T-helper 1 cell treated with Interleukin-12 subunit alpha and Interleukin-12 subunit beta and Interleukin-4 antibody, amounts not matched to agents 30 μg/mL and 1 μg/mL, for 36 hours (primary cell): Measurements from ENCODE around the gene ZNF433.
"Not testable (repeated sequence)": the region's sequence is repeated elsewhere in the genome, so short reads cannot be mapped to it uniquely, and the experiment has no call there.

Experiments
- H3K27ac Mint-ChIP-seq: one replicate; pipeline ENCODE4 v1.8.0; 2021; ENCODE audit warnings: mild to moderate bottlenecking, mixed read lengths
- H3K27me3 Mint-ChIP-seq: one replicate; pipeline ENCODE4 v1.8.0; 2021; ENCODE audit warnings: low read depth, mixed read lengths
- H3K36me3 Mint-ChIP-seq: one replicate; pipeline ENCODE4 v1.8.0; 2021; ENCODE audit warnings: low read depth, mixed read lengths
- H3K4me1 Mint-ChIP-seq: one replicate; pipeline ENCODE4 v1.8.0; 2021; ENCODE audit warnings: low read depth, mixed read lengths
- H3K4me3 Mint-ChIP-seq: one replicate; pipeline ENCODE4 v1.8.0; 2021; ENCODE audit warnings: mild to moderate bottlenecking, moderate library complexity, mixed read lengths
- H3K9me3 Mint-ChIP-seq: one replicate; pipeline ENCODE4 v1.8.0; 2021; ENCODE audit warnings: mixed read lengths

ZNF433 gene

GRCh38 chr19:12035220-12036172, at the start of gene ZNF433:
Gene ZNF433 (minus strand): TSS chr19:12035679. CDS start chr19:12035539, 140 bp downstream.
- Mint-ChIP-seq H3K4me1 (no peaks in the 10 kb centered on the region), H3K4me3 (peak within 1 kb of the TSS; percentile 63), H3K9me3 (peaks cover 41% of the 10 kb centered on the region), H3K27ac (no peak within 1 kb of the TSS), H3K27me3 (no peaks in the 10 kb centered on the region), H3K36me3 (peaks cover 1% of the 10 kb centered on the region)

- H3K9me3 Mint-ChIP-seq = peaks cover 38% of the 10 kb centered on the region
- not testable (repeated sequence) for H3K4me3 Mint-ChIP-seq, H3K27ac Mint-ChIP-seq, H3K27me3 Mint-ChIP-seq, H3K4me1 Mint-ChIP-seq, H3K36me3 Mint-ChIP-seq
Measured at GRCh38 chr19:12083336-12083735, 47.9 kb upstream of the ZNF433 start.

GRCh38 chr19:12077375-12077774, 41.9 kb upstream of the ZNF433 start:
- Mint-ChIP-seq H3K27me3 (no peaks in the 10 kb centered on the region), H3K9me3 (peaks cover 57% of the 10 kb centered on the region), H3K4me3 (no peak overlapping the region), H3K27ac (no peak overlapping the region), H3K4me1 (no peaks in the 10 kb centered on the region), H3K36me3 (peaks cover 22% of the 10 kb centered on the region)

- Mint-ChIP-seq H3K9me3 (peaks cover 54% of the 10 kb centered on the region), H3K36me3 (peaks cover 22% of the 10 kb centered on the region)
- not testable (repeated sequence) for H3K4me1 Mint-ChIP-seq, H3K27me3 Mint-ChIP-seq, H3K27ac Mint-ChIP-seq, H3K4me3 Mint-ChIP-seq
Measured at GRCh38 chr19:12076331-12076730, 40.9 kb upstream of the ZNF433 start.

DNA sequence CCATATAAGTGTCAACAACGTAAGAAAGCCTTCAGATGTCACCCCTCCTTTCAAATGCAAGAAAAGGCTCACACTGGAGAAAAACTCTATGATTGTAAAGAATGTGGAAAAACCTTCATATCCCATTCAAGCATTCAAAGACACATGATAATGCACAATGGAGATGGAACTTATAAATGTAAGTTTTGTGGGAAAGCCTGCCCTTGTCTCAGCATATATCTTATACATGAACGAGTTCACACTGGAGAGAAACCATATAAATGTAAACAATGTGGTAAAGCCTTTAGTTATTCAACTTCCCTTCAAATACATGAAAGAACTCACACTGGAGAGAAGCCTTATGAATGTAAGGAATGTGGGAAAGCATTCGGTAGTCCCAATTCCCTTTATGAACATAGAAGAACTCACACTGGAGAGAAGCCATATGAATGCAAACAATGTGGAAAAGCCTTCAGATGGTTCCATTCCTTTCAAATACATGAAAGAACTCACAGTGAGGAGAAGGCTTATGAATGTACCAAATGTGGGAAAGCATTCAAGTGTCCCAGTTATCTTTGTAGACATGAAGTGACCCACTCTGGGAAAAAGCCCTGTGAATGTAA, 40.2 kb upstream of the ZNF433 start:
- Mint-ChIP-seq H3K27me3 (no peaks in the 10 kb centered on the region), H3K27ac (no peak overlapping the region), H3K4me3 (no peak overlapping the region), H3K9me3 (peaks cover 55% of the 10 kb centered on the region), H3K36me3 (peaks cover 22% of the 10 kb centered on the region), H3K4me1 (no peaks in the 10 kb centered on the region)

- Mint-ChIP-seq H3K27me3 (no peaks in the 10 kb centered on the region), H3K4me3 (peak within 1 kb of the TSS; percentile 58), H3K27ac (peak within 1 kb of the TSS; percentile 62), H3K4me1 (no peaks in the 10 kb centered on the region), H3K36me3 (no peaks in the 10 kb centered on the region), H3K9me3 (peaks cover 7% of the 10 kb centered on the region)
Measured at GRCh38 chr19:12064590-12065538, 29.4 kb upstream of the ZNF433 start, which contains the start of gene ZNF844. Gene ZNF844 (plus strand): TSS chr19:12064731. CDS start chr19:12064874, 143 bp downstream.

DNA sequence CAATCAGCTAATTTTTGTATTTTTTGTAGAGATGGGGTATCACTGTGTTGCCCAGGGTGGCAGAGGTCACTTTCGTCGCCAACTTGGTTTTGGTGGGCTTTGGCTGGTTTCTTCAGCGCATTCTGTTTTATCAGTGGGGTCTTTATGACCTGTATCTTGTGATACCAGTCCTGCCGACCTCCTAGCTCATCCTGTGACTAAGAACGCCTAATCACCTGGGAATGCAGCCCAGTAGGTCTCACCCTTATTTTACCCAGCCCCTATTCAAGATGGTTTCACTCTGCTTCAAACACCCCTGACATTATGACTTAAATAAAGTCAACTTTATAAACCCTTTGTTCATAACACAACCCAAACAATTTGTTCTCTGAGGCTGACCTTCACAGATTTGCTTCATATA, 20.3 kb upstream of the ZNF433 start:
- Mint-ChIP-seq H3K27ac (no peak overlapping the region), H3K4me1 (peaks cover 4% of the 10 kb centered on the region), H3K4me3 (no peak overlapping the region)

DNA sequence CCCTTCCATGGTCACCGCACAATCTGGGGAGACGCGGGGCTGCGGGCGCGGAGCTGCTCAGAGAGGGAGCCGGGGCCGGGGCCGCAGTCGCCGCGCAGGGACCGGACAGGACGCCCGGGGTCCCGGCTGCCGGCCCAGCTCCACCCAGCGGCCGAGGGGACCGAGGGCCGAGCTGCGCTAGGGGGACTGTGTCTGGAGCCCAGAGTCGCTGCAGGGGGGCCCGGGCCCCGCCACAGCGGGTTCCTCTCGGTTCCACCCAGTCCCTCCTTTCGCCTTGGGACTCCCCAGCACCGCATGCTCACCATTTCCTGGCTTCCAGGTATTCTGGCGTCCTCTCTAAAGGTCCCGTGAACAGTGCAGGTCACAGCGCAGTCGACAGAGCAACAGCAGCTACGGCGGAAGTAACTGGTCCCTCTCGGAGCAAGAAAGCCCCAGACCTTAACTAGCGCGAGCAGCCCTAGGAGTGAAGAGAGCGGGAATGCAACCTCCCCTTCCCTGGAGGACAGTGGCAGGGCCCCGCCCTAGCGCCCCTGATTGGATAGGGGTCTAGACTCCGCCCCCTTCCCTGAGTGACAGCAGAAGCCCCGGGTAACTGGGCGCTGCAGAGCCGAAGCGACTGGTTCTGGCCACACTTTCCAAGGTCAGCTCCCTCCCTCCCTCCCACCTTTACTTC, 17.2 kb upstream of the ZNF433 start, which contains the start of gene ZNF878:
ZNF878 (minus strand) TSS at position 465 of the 673 bp plus-strand sequence; CDS start at position 305, 160 bp downstream.
- Mint-ChIP-seq H3K27me3 (no peaks in the 10 kb centered on the region), H3K9me3 (peaks cover 22% of the 10 kb centered on the region), H3K4me3 (peak within 1 kb of the TSS; percentile 78), H3K36me3 (peaks cover 3% of the 10 kb centered on the region), H3K4me1 (peaks cover 4% of the 10 kb centered on the region), H3K27ac (no peak within 1 kb of the TSS)

More for the DNA sequence above, 20.3 kb upstream of the ZNF433 start:
- H3K36me3 Mint-ChIP-seq = peaks cover 2% of the 10 kb centered on the region
- H3K27me3 Mint-ChIP-seq = no peaks in the 10 kb centered on the region
- H3K9me3 Mint-ChIP-seq = peaks cover 15% of the 10 kb centered on the region

GRCh38 chr19:12052091-12052496, 16.6 kb upstream of the ZNF433 start:
- peaks cover 3% of the 10 kb centered on the region for H3K36me3 Mint-ChIP-seq
- peaks cover 25% of the 10 kb centered on the region for H3K9me3 Mint-ChIP-seq
- H3K27ac Mint-ChIP-seq = no peak overlapping the region
- peak overlapping the region; percentile 64 for H3K4me3 Mint-ChIP-seq
- no peaks in the 10 kb centered on the region for H3K27me3 Mint-ChIP-seq
- peaks cover 4% of the 10 kb centered on the region for H3K4me1 Mint-ChIP-seq

DNA sequence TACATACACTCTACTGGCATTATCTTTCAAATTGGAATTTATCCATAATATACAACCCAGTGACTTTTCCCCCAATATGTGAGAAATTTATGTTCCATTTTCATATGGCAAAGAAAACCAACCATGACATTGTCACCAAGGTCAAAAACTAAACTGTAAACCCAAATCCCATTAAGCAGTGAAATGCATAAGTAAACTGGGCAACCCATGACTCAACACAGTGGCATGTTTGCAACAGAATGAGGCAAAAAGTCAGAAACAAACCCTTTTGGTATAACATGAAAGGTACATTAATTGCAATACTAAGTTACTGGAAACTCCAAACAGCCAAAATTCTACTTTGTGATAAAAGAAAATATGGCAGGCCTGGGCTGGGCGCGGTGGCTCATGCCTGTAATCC, 12.4 kb upstream of the ZNF433 start:
- H3K4me1 Mint-ChIP-seq = peaks cover 4% of the 10 kb centered on the region
- peaks cover 46% of the 10 kb centered on the region for H3K9me3 Mint-ChIP-seq
- H3K27ac Mint-ChIP-seq = no peak overlapping the region
- no peak overlapping the region for H3K4me3 Mint-ChIP-seq
- no peaks in the 10 kb centered on the region for H3K27me3 Mint-ChIP-seq
- H3K36me3 Mint-ChIP-seq = peaks cover 13% of the 10 kb centered on the region

DNA sequence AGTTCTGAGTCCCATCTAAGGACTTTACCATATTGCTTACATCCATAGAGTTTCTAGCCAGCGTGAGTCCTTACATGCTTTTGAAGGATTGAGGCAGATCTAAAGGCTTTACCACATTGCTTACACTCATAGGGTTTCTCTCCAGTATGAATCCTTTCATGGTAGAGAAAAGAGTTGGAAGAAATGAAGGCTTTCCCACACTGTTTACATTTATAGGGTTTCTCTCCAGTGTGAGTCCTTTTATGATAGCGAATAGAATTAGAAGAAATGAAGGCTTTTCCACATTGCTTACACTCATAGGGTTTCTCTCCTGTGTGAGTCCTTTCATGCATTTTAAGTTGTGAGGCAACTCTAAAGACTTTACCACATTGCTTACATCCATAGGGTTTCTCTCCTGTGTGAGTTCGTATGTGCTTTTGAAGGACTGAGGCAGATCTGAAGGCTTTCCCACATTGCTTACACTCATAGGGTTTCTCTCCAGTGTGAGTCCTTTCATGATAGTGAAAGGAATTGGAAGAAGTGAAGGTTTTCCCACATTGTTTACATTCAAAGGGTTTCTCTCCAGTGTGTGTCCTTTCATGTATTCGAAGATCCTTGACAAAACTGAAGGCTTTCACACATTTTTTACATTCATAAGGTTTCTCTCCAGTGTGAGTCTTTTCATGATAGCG, 8.4 kb upstream of the ZNF433 start:
- H3K4me1 Mint-ChIP-seq = no peaks in the 10 kb centered on the region
- no peak overlapping the region for H3K27ac Mint-ChIP-seq
- H3K9me3 Mint-ChIP-seq = peaks cover 46% of the 10 kb centered on the region
- H3K36me3 Mint-ChIP-seq = peaks cover 12% of the 10 kb centered on the region
- no peaks in the 10 kb centered on the region for H3K27me3 Mint-ChIP-seq
- no peak overlapping the region for H3K4me3 Mint-ChIP-seq

GRCh38 chr19:12042893-12043292, 7.4 kb upstream of the ZNF433 start:
- no peaks in the 10 kb centered on the region for H3K4me1 Mint-ChIP-seq
- peaks cover 12% of the 10 kb centered on the region for H3K36me3 Mint-ChIP-seq
- no peak overlapping the region for H3K27ac Mint-ChIP-seq
- peaks cover 47% of the 10 kb centered on the region for H3K9me3 Mint-ChIP-seq
- no peak overlapping the region for H3K4me3 Mint-ChIP-seq
- H3K27me3 Mint-ChIP-seq = no peaks in the 10 kb centered on the region

GRCh38 chr19:12034620-12035019, 859 bp downstream of the ZNF433 start:
- no peaks in the 10 kb centered on the region for H3K4me1 Mint-ChIP-seq
- no peaks in the 10 kb centered on the region for H3K27me3 Mint-ChIP-seq
- H3K4me3 Mint-ChIP-seq = no peak overlapping the region
- H3K36me3 Mint-ChIP-seq = peaks cover 1% of the 10 kb centered on the region
- H3K9me3 Mint-ChIP-seq = peaks cover 44% of the 10 kb centered on the region
- no peak overlapping the region for H3K27ac Mint-ChIP-seq
